ENCODE data around the gene DHRS9. TPM values are rescaled to one million over a fixed set of nuclear protein-coding genes. Genes with fewer than 3 reads are reported as not detected.

Gene DHRS9
- total and polyA plus RNA-seq, 2 of the 4 experiments (the other 2 are of a cell fraction): not detected

DNA sequence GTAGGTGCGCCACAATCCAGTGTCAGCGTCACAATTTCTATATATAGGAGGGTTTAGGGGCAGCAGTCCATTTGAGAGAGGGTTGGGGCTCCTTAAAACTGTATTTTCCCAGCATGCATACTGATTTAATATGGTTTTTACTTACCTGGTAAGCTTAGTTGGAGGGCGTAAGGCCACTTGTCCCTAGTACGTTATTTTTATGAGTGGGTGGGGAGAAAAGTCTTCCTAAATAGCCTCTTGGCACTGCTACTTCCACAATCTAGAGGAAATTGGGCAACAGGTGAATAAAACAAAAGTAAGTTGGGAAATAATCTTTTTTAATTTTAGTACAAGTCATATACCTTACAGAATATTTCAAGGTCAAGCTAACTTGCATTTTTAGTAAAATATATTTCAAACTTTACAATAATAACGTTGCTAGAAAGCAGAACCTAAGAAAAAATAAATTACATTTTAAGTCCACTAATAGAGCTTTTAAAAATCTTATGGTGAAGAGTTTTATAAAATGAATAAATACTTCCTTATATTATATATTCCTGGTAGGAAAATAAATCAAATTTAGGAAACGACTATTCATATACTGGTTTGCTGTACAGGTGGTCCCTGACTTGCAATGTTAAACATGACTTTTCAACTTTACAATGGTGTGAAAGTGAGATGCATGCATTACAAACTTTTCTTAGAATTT, 20.9 kb downstream of the DHRS9 start:
- Histone ChIP-seq H3K9ac (ENCODE audit: low read depth, low read length) (no peak overlapping the region), H2BK120ac (ENCODE audit: low read depth, low read length) (no peak overlapping the region), H2AK9ac (replicated peaks; ENCODE audit: low read depth, low read length, poor library complexity) (no peak overlapping the region), H3K9me1 (ENCODE audit: insufficient read depth, low read length) (no peaks in the 10 kb centered on the region), H3K18ac (ENCODE audit: low read depth, low read length) (no peak overlapping the region), H3K4me2 (ENCODE audit: low read depth, low read length) (no peak overlapping the region), H2AFZ (replicated peaks; ENCODE audit: low read length, poor library complexity) (no peak overlapping the region), H4K91ac (ENCODE audit: insufficient read depth, low read depth, low read length) (no peak overlapping the region), H3K27me3 (ENCODE audit: control insufficient read depth, insufficient read depth, low read length) (no peaks in the 10 kb centered on the region), H3K4me3 (ENCODE audit: insufficient read depth, low read depth, low read length) (no peak overlapping the region), H4K8ac (ENCODE audit: low read depth in 2 of 2, low read length in 2 of 2) (no peak overlapping the region), H2BK5ac (ENCODE audit: low read depth, low read length, poor library complexity, severe bottlenecking) (no peak overlapping the region), H3K79me1 (ENCODE audit: low read depth in 1 of 2, low read length in 2 of 2) (no peaks in the 10 kb centered on the region), H4K5ac (ENCODE audit: low read depth, low read length) (no peak overlapping the region), H2BK15ac (ENCODE audit: low read depth, low read length) (no peak overlapping the region), H2AK5ac (ENCODE audit: low read depth, low read length) (no peak overlapping the region), H3K23ac (ENCODE audit: low read depth, low read length) (no peak overlapping the region), H2BK20ac (ENCODE audit: low read depth, low read length) (no peak overlapping the region), H3K36me3 (ENCODE audit: control insufficient read depth, insufficient read depth, low read length) (no peaks in the 10 kb centered on the region), H3K14ac (replicated peaks; ENCODE audit: low read depth, low read length) (no peak overlapping the region), H3K9me3 (ENCODE audit: control insufficient read depth, insufficient read depth, low read length) (no peaks in the 10 kb centered on the region), H3K56ac (ENCODE audit: extremely low read depth, insufficient read depth, low read length) (no peak overlapping the region), H3K27ac (ENCODE audit: insufficient read depth, low read length) (no peak overlapping the region), H3K4ac (ENCODE audit: low read depth, low read length) (no peak overlapping the region), H3K4me1 (ENCODE audit: control insufficient read depth, insufficient read depth, low read length) (no peaks in the 10 kb centered on the region), H4K20me1 (ENCODE audit: insufficient read depth, low read length) (no peaks in the 10 kb centered on the region)
- in situ Hi-C loops (cut with MboI; ENCODE audit: low sequenced_read_pairs) (no loop called here), intact Hi-C loops (cut with micrococcal nuclease) (no loop called here), dilution Hi-C loops (cut with HindIII; ENCODE audit: low sequenced_read_pairs, unreplicated experiment) (no loop called here)
- no peak for ATAC-seq (ENCODE audit: low read depth)
- no TSS peak for BruUV-seq (replicated peaks)
- DNase-seq: no peak
- no CpG with 5 or more reads among the region's 6 CpGs for WGBS, 2 experiments (ENCODE audit: extremely low coverage in 2 of 2, insufficient read length in 1 of 2)
- CTCF ChIA-PET: no interaction called here
- TF ChIP-seq RAD21 (IDR thresholded peaks at IDR 0.05; ENCODE audit: low read length) (no peak), FOS (IDR thresholded peaks at IDR 0.05; ENCODE audit: low read depth, low read length) (no peak), RFX5 (IDR thresholded peaks at IDR 0.05; ENCODE audit: low read depth, low read length) (no peak), MAFK (IDR thresholded peaks at IDR 0.05; ENCODE audit: low read depth, low read length) (no peak), POLR2A (IDR thresholded peaks at IDR 0.05; ENCODE audit: low read depth, low read length) (no peak), CHD1 (IDR thresholded peaks at IDR 0.05; ENCODE audit: low read depth, low read length) (no peak), MAZ (IDR thresholded peaks at IDR 0.05; ENCODE audit: borderline replicate concordance, low read depth, low read length) (no peak), NFE2L2 (IDR thresholded peaks at IDR 0.05; ENCODE audit: low read depth, low read length) (no peak)
- TF ChIP-seq, protein P1, sequence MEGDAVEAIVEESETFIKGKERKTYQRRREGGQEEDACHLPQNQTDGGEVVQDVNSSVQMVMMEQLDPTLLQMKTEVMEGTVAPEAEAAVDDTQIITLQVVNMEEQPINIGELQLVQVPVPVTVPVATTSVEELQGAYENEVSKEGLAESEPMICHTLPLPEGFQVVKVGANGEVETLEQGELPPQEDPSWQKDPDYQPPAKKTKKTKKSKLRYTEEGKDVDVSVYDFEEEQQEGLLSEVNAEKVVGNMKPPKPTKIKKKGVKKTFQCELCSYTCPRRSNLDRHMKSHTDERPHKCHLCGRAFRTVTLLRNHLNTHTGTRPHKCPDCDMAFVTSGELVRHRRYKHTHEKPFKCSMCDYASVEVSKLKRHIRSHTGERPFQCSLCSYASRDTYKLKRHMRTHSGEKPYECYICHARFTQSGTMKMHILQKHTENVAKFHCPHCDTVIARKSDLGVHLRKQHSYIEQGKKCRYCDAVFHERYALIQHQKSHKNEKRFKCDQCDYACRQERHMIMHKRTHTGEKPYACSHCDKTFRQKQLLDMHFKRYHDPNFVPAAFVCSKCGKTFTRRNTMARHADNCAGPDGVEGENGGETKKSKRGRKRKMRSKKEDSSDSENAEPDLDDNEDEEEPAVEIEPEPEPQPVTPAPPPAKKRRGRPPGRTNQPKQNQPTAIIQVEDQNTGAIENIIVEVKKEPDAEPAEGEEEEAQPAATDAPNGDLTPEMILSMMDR (conservative IDR thresholded peaks at IDR 0.05; ENCODE audit: low read depth, low read length): no peak
- TF ChIP-seq, protein P2, sequence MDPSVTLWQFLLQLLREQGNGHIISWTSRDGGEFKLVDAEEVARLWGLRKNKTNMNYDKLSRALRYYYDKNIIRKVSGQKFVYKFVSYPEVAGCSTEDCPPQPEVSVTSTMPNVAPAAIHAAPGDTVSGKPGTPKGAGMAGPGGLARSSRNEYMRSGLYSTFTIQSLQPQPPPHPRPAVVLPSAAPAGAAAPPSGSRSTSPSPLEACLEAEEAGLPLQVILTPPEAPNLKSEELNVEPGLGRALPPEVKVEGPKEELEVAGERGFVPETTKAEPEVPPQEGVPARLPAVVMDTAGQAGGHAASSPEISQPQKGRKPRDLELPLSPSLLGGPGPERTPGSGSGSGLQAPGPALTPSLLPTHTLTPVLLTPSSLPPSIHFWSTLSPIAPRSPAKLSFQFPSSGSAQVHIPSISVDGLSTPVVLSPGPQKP (IDR thresholded peaks at IDR 0.05; ENCODE audit: borderline replicate concordance, low read depth, low read length): no peak
- TF ChIP-seq, protein P3, sequence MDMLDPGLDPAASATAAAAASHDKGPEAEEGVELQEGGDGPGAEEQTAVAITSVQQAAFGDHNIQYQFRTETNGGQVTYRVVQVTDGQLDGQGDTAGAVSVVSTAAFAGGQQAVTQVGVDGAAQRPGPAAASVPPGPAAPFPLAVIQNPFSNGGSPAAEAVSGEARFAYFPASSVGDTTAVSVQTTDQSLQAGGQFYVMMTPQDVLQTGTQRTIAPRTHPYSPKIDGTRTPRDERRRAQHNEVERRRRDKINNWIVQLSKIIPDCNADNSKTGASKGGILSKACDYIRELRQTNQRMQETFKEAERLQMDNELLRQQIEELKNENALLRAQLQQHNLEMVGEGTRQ (IDR thresholded peaks at IDR 0.05; ENCODE audit: low read depth, low read length): no peak
- POLR2A ChIA-PET (ENCODE audit: unreplicated experiment): no interaction called here
